GM18873 (cell line): ENCODE data around the gene ST3GAL3.

Experiments used
- ATAC-seq: cut with Tn5 transposase; IDR thresholded peaks from one replicate; pipeline ENCODE4 v1.9.1; 2021; ENCODE audit warnings: mild to moderate bottlenecking, moderate library complexity, moderate number of reproducible peaks; ENCODE audit not compliant: unreplicated experiment, low FRiP score

Gene ST3GAL3

GRCh38 chr1:43974443-43975248, 267.3 kb downstream of the ST3GAL3 start, which contains the start of gene ATP6V0B:
Gene ATP6V0B, plus strand, starts transcription at chr1:43974960. Its CDS starts 81 bp downstream, at chr1:43975041.
- peak; percentile 57 for ATAC-seq

GRCh38 chr1:43975249-43975961, 268.1 kb downstream of the ST3GAL3 start:
- no peak for ATAC-seq

GRCh38 chr1:43976045-43976444, 268.7 kb downstream of the ST3GAL3 start:
- ATAC-seq = no peak

DNA sequence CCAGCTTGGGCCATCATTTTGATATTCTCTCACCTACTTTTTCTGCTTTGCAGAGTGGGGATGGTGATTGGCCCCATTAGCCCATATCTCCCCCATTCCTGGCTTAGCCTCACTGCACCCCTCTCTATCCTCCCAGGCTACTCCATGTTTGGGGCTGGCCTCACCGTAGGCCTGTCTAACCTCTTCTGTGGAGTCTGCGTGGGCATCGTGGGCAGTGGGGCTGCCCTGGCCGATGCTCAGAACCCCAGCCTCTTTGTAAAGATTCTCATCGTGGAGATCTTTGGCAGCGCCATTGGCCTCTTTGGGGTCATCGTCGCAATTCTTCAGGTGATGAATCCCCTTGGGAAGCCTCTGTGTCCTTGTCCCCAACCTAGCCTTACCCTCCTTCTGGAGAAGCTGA, 269.6 kb downstream of the ST3GAL3 start:
- no peak for ATAC-seq

DNA sequence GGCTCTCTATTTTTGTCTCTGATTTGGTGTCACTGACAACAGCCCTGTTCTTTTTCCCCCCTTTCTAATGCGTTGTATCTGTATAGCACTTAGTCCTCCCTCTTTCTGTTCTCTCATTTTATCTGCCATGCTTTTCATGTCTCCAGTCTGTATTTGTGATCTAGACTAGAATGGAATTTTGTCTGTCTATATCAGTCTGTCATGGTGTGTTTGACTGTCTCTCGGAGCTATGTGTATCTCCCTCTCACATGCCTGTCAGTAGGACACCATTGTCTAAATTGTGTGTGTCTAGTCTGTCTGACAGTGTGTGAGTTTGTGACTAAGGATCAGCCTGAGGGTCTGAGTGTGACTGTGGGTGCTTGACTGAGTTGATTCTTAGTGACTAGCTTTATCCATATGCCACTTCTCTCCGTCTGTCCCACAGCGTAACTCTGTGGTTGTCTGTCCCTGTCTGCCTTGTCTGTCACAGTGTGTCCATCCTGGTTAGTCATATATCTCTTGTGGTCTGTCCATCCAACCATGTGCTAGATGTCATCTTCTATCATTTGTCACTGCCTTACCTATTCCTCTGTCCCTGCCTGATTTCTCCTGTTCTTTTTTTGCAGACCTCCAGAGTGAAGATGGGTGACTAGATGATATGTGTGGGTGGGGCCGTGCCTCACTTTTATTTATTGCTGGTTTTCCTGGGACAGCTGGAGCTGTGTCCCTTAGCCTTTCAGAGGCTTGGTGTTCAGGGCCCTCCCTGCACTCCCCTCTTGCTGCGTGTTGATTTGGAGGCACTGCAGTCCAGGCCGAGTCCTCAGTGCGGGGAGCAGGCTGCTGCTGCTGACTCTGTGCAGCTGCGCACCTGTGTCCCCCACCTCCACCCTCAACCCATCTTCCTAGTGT, 270.3 kb downstream of the ST3GAL3 start:
- no peak for ATAC-seq

DNA sequence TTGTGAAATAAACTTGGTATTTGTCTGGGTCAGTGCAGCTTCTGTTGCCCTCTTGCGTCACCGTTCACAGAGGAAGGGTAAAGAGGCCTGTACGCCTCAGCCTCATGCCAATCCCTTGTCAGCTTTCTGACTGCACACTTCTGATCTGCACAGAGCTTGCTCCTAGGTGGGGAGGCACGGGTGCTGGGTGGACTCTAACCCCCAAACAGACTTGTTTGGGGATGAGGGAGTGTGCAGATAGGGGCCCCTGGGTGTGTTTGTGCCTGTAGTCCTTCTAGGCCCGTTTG, 270.9 kb downstream of the ST3GAL3 start:
- no peak for ATAC-seq

- no peak for ATAC-seq
These were observed 271.4 kb downstream of the ST3GAL3 start, which contains the start of gene B4GALT2 for GRCh38 chr1:43978551-43979260. Gene B4GALT2, plus strand, starts transcription at chr1:43979210. Its CDS starts 1,951 bp downstream, at chr1:43981161.

GRCh38 chr1:43979261-43979527, 271.9 kb downstream of the ST3GAL3 start:
- ATAC-seq = no peak

- ATAC-seq = no peak
These were observed 272.4 kb downstream of the ST3GAL3 start for GRCh38 chr1:43979528-43980254.

GRCh38 chr1:43980255-43981134, 273.2 kb downstream of the ST3GAL3 start:
- no peak for ATAC-seq
